NCI-H524 treated with DMSO at 0.1 percent for 48 hours (cell line): ENCODE results near the gene ZNF212.

Source experiments
- DNase-seq: peaks from one replicate; lab custom pipeline; 2025; lab: John Stamatoyannopoulos, UW

ZNF212 gene

GRCh38 chr7:149284850-149285585 lies 45.6 kb downstream of the ZNF212 start:
- DNase-seq = peak; percentile 31

DNA sequence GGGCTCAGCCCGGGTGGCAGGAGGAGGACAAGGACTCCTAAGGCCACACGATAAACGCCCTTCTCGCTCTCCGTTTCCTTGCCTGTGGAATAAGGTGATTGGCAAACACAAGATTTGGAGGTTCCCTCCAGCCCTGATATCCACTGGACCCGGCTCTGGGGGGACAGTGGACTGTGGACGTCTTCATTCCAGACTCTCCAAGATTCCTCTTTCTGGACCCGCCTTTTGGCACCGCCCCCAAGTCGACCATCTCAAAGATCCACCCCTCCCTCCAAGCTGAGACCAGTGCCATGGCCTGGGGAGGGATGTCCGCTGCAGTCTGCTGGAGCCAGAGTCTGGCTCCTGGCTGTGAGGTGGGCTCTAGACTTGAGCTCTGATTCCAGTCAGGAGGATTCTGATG lies 46.2 kb downstream of the ZNF212 start:
- DNase-seq = no peak

GRCh38 chr7:149286811-149287400 lies 47.5 kb downstream of the ZNF212 start:
- DNase-seq = no peak

DNA sequence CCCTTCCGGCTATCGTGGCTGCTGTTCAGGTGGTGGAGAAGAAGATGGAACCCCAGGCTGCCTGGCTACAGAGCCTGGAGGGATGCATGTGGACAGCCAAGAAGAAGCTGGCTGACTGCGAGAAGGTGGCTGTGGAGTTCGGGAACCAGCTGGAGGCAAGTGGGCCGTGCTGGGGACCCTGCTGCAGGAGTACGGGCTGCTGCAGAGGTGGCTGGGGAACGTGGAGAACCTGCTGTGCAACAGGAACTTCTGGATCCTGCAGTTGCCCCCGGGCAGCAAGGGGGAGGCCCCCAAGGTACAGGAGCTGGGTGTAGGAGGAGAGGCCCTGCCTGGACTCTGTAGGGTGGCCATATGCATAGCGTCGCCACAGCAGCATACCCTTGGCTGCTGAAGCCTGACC lies 48.2 kb downstream of the ZNF212 start:
- no peak for DNase-seq

DNA sequence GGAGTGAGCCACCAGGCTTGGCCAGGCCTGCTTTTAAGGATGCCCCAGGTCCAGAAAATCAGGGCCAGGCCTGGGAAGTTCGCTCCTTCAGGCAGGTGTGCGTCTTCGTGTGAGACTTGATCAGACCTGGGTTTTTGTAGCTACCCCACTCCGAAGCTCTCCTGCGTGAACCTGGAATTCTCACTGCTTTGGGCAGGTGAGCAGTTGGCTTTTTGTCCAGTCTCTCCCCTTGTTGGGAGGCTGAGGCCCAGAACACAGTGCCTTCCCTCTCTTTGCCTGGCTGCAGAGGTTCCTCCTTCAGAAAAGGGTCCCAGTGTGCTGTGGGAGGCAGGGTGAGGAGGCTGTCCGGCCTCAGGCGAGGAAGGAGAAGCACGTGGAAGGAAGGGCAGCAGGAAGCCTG lies 49.8 kb downstream of the ZNF212 start:
- DNase-seq = no peak

GRCh38 chr7:149289856-149290255 lies 50.4 kb downstream of the ZNF212 start:
- no peak for DNase-seq

DNA sequence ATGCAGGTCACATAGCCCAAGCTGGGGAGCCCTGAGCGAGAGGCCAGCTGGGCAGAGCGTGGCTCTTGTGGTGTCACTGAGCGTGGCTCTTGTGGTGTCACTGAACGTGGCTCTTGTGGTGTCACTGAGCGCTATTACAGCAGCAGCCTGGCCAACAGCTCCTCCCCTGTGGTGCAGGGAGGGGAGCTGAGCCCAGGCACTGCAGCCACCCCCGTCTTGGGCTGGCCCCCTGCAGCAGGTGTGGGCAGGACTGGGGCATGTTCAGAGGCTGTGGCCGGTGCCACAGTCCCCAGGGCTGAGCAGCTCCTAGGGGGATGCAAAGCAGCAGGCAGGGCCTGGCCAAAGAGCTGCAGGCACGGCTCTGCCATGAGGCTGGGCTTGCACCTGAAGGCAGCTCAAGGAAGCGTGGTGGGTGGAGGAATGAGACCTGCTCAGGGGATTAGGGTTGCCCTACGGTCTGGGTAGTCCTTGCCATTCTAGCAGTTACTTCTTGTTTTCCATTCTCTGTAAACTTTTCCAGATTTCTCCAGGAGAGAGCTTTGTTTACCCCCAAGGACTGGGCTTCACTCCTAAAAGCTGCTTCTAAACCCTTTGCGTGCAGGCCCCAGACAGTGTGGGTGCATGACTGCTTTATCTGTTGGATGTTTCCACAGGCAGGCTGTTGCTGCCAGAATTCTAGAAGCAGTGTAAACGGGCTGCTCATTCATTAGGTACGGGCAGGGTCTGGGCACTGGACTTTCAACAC lies 51.8 kb downstream of the ZNF212 start:
- DNase-seq = no peak

DNA sequence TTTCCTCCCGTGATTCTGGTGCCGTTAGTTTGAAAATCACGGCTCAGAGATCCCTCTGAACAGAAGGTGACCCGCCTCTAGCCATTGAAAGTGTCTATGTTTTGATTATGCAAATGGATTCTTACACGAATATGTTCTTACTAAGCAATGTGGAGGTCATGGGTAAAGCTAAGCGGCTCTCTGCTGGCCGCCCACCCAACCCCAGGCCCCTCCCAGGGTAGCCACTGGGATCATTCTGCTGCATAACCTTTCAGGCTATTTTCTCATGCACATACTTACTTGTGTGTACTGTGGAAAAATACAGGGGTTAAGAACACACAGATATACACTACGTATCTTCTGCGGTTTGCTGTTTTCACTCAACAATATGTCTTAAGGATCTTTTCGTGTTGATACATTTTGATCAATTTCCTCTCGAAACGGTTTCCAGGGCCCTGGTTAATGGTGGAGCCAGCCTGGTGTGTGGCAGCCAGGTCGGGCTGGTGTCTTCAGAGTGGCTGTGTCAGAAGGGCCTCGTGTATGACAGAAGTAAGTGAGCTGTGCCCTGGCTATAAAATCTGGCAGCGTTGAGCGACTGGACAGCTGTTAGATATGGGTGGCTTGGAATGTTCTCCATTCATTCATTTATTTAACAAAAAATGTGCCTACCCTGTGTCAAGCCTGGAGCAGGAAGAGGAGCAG lies 52.5 kb downstream of the ZNF212 start:
- DNase-seq = no peak

- DNase-seq = no peak
Measured at GRCh38 chr7:149292462-149292823, 53.0 kb downstream of the ZNF212 start.

- DNase-seq = no peak
Measured at GRCh38 chr7:149293338-149293737, 53.9 kb downstream of the ZNF212 start.

DNA sequence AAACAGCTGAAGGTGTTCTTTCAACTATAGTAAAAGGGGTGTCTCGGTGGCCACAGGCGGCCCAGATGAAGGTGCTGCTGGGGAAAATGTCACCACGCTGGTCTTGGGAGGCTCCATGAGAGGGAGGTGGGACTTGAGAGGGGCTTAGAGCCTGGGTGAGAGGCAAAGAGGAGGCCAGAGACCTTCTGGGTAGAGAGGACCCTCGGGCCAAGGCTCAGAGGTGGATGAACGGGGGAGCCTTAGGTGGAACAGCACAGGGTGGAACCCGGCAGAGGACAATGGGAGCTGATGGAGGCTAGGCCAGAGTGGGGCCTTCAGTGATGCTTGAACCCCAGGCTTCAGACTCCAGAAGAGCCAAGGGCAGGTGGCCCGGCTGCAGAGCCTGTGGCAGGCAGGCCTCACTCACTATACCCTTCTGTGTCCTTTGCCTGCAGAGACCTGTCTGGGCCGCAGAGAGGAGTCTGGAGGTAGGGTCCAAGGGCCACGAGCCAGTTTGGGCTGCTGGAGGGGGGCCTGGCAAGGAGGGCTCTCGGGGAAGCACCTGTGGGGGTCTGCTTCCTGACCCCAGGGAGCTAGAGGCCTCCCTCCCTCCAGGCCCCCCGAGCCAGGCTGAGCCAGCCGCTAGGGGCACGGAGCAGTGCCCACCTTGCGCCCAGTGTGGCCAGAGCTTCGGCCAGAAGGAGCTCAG lies 54.6 kb downstream of the ZNF212 start:
- no peak for DNase-seq

GRCh38 chr7:149294634-149295480 lies 55.4 kb downstream of the ZNF212 start:
- DNase-seq = no peak

GRCh38 chr7:149295481-149295850 lies 56.0 kb downstream of the ZNF212 start:
- DNase-seq = no peak

- peak; percentile 60 for DNase-seq
Measured at GRCh38 chr7:149296368-149296767, 56.9 kb downstream of the ZNF212 start.

DNA sequence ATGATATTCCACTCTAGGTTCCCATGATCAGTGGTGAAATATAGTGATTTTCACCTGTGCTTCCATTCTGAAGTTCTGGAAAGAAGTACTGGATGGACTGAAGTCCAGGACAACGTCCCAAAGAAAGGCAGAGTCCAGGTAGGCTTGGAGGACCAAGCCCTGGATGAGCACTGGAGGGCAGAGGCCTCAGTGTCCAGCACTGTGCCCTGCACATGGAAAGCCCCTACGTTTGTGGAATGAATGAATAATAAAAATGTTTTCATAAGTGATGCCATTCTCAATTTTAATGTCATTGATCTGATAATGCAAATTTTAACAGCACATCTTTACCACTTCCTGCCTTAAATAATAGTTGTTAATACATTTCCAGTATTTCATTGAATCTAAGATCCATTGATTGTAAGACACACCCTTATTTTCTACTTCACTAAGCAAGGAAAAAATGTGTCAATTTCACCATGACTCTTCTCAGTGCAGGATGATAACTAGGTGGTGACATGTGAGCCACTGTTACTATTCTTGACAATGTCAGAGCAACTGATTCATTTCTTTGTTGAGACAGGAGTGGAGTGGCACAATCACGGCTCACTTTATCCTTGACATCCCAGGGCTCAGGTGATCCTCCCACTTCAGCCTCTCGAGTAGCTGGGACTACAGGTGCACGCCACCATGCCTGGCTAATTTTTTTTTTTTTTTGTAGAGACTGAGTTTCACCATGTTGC lies 57.7 kb downstream of the ZNF212 start:
- DNase-seq = no peak

GRCh38 chr7:149300620-149301285 lies 61.3 kb downstream of the ZNF212 start:
- DNase-seq = no peak

GRCh38 chr7:149302222-149302621 lies 62.8 kb downstream of the ZNF212 start:
- DNase-seq = no peak

DNA sequence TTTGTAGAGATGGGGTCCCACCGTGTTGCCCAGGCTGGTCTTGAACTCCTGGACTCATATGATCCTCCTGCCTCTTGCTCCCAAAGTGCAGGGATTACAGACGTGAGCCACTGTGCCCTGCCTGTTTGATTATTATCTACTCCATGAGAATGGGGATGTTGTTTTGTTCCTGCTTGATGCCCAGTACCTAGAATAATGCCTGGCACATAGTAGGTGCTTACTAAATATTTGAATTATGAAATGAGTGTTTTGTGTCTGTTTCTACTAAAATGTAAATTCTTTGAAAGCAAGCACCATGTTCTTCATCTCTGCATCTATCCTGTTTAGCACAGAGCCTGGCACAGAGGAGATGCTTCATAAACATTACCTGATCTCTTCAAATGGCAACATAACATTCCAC lies 63.4 kb downstream of the ZNF212 start:
- no peak for DNase-seq

- no peak for DNase-seq
Measured at GRCh38 chr7:149304006-149304405, 64.6 kb downstream of the ZNF212 start.
